K562 (cell line): ENCODE data around the gene OBSCN. TPM values are rescaled to one million over a fixed set of nuclear protein-coding genes. Genes with fewer than 3 reads are reported as not detected.

ENCODE experiments used
- ATAC-seq: fragments of 200-7000 bp; cut with Tn5 transposase; 3 replicates; pipeline ENCODE4 v1.9.1; 2020; ENCODE audit warnings: moderate library complexity
- BruUV-seq: library from RNA; stranded (reverse); fragments of 400-500 nt; replicated peaks from 2 replicates; lab custom pipeline; 2021; lab: Mats Ljungman, UMichigan
- CTCF ChIA-PET: fragments of 300-600 bp; formaldehyde crosslinking; extraction: SDS; loops from one replicate; lab custom pipeline; 2021; ENCODE audit warnings: low intra/inter-chr PET ratio; lab: Yijun Ruan, JAX
- POLR2A ChIA-PET: fragments of 300-600, 350-650 bp; sonication (Branson Sonifier 250); formaldehyde crosslinking; extraction: SDS; loops from one replicate; lab custom pipeline; 2021; ENCODE audit warnings: antibody characterized with exemption, inconsistent platforms; lab: Yijun Ruan, JAX
- DNase-seq, 4 experiments: peaks; one replicate each; pipeline versions ENCODE4 v3.0.0 to v3.0.0-alpha.2; 2011 to 2018; ENCODE audit warnings: low spot score in 3 of 4, mixed read lengths in 3 of 4; ENCODE audit errors: extremely low read depth in 1 of 4
- FAIRE-seq: peaks from 2 replicates; lab custom pipeline; 2011; peaks lifted over from hg19 to GRCh38; lab: Jason Lieb, UNC
- H2AFZ ChIP-seq: 2 replicates; pipeline ENCODE4 v1.6.0; 2011; ENCODE audit warnings: low read depth, low read length, control low read depth, inconsistent platforms
- H3K27ac ChIP-seq: fragments of 200-600 bp; 3 replicates; pipeline ENCODE4 v1.8.0; 2011; ENCODE audit warnings: low read depth, mild to moderate bottlenecking, control low read depth, inconsistent platforms, low read length, moderate library complexity, mixed read lengths; ENCODE audit errors: extremely low read depth
- H3K27me3 ChIP-seq, 2 experiments: fragments of 300-600 bp in 1 of 2; 2 replicates in 1 of 2; 3 replicates in 1 of 2; pipeline versions ENCODE4 v1.6.0 to v1.8.0; 2011; ENCODE audit warnings: inconsistent platforms in 2 of 2, low read length in 2 of 2, mild to moderate bottlenecking in 1 of 2, mixed read lengths in 1 of 2, moderate library complexity in 1 of 2; ENCODE audit not compliant: control insufficient read depth in 2 of 2, insufficient read depth in 2 of 2
- H3K36me3 ChIP-seq: fragments of 300-600 bp; 3 replicates; pipeline ENCODE4 v1.8.0; 2011; ENCODE audit warnings: mild to moderate bottlenecking, low read length, inconsistent platforms; ENCODE audit not compliant: control insufficient read depth, insufficient read depth
- H3K4me1 ChIP-seq, 2 experiments: fragments of 200-600 bp in 1 of 2; replicated peaks in 1 of 2; 2 replicates in 1 of 2; 3 replicates in 1 of 2; pipeline versions ENCODE4 v1.5.1 to v1.8.0; 2011; ENCODE audit warnings: inconsistent platforms in 2 of 2, low read length in 2 of 2, mild to moderate bottlenecking in 1 of 2, mixed read lengths in 1 of 2, moderate library complexity in 1 of 2; ENCODE audit not compliant: control insufficient read depth in 2 of 2, insufficient read depth in 2 of 2
- H3K4me2 ChIP-seq: 2 replicates; pipeline ENCODE4 v1.6.1; 2011; ENCODE audit warnings: low read length, control low read depth, inconsistent platforms, mixed read lengths; ENCODE audit not compliant: insufficient read depth
- H3K4me3 ChIP-seq: fragments of 200-600 bp; sonication (generic), shearing (Covaris generic); 2 replicates; pipeline ENCODE4 v1.5.1; 2016; ENCODE audit warnings: control low read depth, inconsistent platforms
- H3K79me2 ChIP-seq: fragments of 200-600 bp; 3 replicates; pipeline ENCODE4 v1.8.0; 2011; ENCODE audit warnings: low read length, inconsistent platforms; ENCODE audit not compliant: control insufficient read depth, insufficient read depth
- H3K9ac ChIP-seq, 2 experiments: 2 replicates each; pipeline versions ENCODE4 v1.6.0 to v1.6.1; 2011; ENCODE audit warnings: low read depth in 2 of 2, low read length in 2 of 2, control low read depth in 1 of 2, inconsistent platforms in 1 of 2, mild to moderate bottlenecking in 1 of 2, mixed read lengths in 1 of 2; ENCODE audit not compliant: insufficient read depth in 1 of 2
- H3K9me1 ChIP-seq: one replicate; pipeline ENCODE4 v1.6.0; 2011; ENCODE audit warnings: inconsistent platforms, mild to moderate bottlenecking, low read length, moderate library complexity; ENCODE audit not compliant: control insufficient read depth, insufficient read depth
- H3K9me3 ChIP-seq: replicated peaks from 2 replicates; pipeline ENCODE4 v1.5.1; 2011; ENCODE audit warnings: low read depth, low read length, inconsistent platforms; ENCODE audit not compliant: control insufficient read depth, insufficient read depth
- H4K20me1 ChIP-seq: replicated peaks from 2 replicates; pipeline ENCODE4 v1.6.1; 2011; ENCODE audit warnings: low read length, inconsistent platforms, mixed read lengths; ENCODE audit not compliant: control insufficient read depth, insufficient read depth
- BRF2 ChIP-seq: IDR thresholded peaks from 3 replicates; pipeline ENCODE4 v1.6.1; 2011; ENCODE audit warnings: borderline replicate concordance, mild to moderate bottlenecking; ENCODE audit not compliant: insufficient read length, insufficient read depth
- CHAMP1 ChIP-seq: fragments of 450-650 bp; IDR thresholded peaks from 2 replicates; pipeline ENCODE4 v1.6.1; 2016; ENCODE audit warnings: mild to moderate bottlenecking
- ID3 ChIP-seq, 2 experiments: fragments of 250-450 bp in 1 of 2; fragments of 450-650 bp in 1 of 2; sonication (Bioruptor Pico) in 1 of 2; IDR thresholded peaks; 2 replicates each; pipeline versions ENCODE4 v1.6.1 to v1.8.0; 2016 to 2021; ENCODE audit warnings: mild to moderate bottlenecking in 2 of 2, moderate library complexity in 2 of 2, missing compliant biosample characterization in 1 of 2, missing genetic modification characterization in 1 of 2
- LEF1 ChIP-seq: fragments of 450-650 bp; IDR thresholded peaks from 2 replicates; pipeline ENCODE4 v1.6.1; 2016; ENCODE audit warnings: mild to moderate bottlenecking
- NFIX ChIP-seq: fragments of 250-450 bp; sonication (Bioruptor Pico); IDR thresholded peaks from 2 replicates; pipeline ENCODE4 v1.4.0; 2020; ENCODE audit warnings: low read depth, mild to moderate bottlenecking, moderate library complexity
- ZNF407 ChIP-seq: fragments of 450-650 bp; IDR thresholded peaks from 2 replicates; pipeline ENCODE4 v1.6.1; 2016; ENCODE audit warnings: low read depth
- WGBS: fragments of 100-300 bp; shearing (Covaris generic); methylation state at CpG from one replicate; pipeline ENCODE4 v1.1.6; 2016; ENCODE audit warnings: low coverage, mixed read lengths; ENCODE audit not compliant: insufficient coverage; ENCODE audit errors: missing lambda C conversion rate; 5-methylcytosine and 5-hydroxymethylcytosine counted together
- in situ Hi-C: fragments of 300-500 bp; cut with MboI; formaldehyde crosslinking; loops from 4 replicates; pipeline ENCODE4 v1.15.0; 2018; ENCODE audit warnings: inconsistent platforms, mixed read lengths
- intact Hi-C: fragments of 100-400 bp; cut with micrococcal nuclease; formaldehyde crosslinking; loops from 2 replicates; pipeline ENCODE4 v1.14.2; 2022
- polyA plus RNA-seq, 8 experiments: library from polyadenylated mRNA; depleted of rRNA in 4 of 8; stranded (reverse) in 5 of 8; unstranded in 3 of 8; fragments of >200 nt; fragmentation: Nextera tagmentation in 2 of 8; fragmentation: Illumina TruSeq in 1 of 8; extraction: Ambion mirVana in 2 of 8; extraction: Trizol in 1 of 8; gene quantifications; 2 replicates each; pipeline versions ENCODE4 v1.2.1 to v1.2.3, GENCODE V29; 2011 to 2014; ENCODE audit warnings: inconsistent platforms in 1 of 8, missing spikeins in 1 of 8
- total RNA-seq, 7 experiments: library from RNA; depleted of rRNA in 6 of 7; stranded (reverse); fragments of >200 nt in 6 of 7; fragmentation: Illumina TruSeq in 2 of 7; extraction: Trizol in 2 of 7; gene quantifications; 2 replicates each; pipeline versions ENCODE4 v1.2.1 to v1.2.3, GENCODE V29; 2011 to 2021; ENCODE audit warnings: low replicate concordance in 1 of 7

The OBSCN gene
- total and polyA plus RNA-seq, 9 of the 15 experiments (the other 6 are each of a cell fraction or from before 2014, with no cell fraction given): 0.18 to 19.7 (median 3.6) TPM

- H3K27ac ChIP-seq: peak within 1 kb of the TSS; percentile 99
- FAIRE-seq (peak; percentile 93), DNase-seq (peak; percentile 98 to 100 (median 98)), ATAC-seq (peak; percentile 92)
- WGBS: under 1% methylated on average over 67 of the region's 93 CpGs
- no peaks in the 10 kb centered on the region for H3K9me3 ChIP-seq
- H4K20me1 ChIP-seq: peaks cover 6% of the 10 kb centered on the region
- H3K9me1 ChIP-seq: peaks cover 12% of the 10 kb centered on the region
- POLR2A ChIA-PET: interaction anchor here (0.6 to 5.8 kb wide), 19 partner anchors 8 to 1220 kb away, joined by 3 to 47 read pairs (median 5); partner anchors contain the start of genes GJC2 and GUK1
- H3K4me1 ChIP-seq: peaks cover 18 to 48% of the 10 kb centered on the region in 2 experiments
- CTCF ChIA-PET: interaction anchor here (1.0 kb wide), 1 partner anchor 24 kb away, joined by 4 read pairs; no protein-coding TSS in a partner anchor
- H3K9ac ChIP-seq: peak within 1 kb of the TSS; percentile 93 to 100
- peak within 1 kb of the TSS; percentile 96 for H3K4me2 ChIP-seq
- H3K4me3 ChIP-seq: peak within 1 kb of the TSS; percentile 78
- H2AFZ ChIP-seq: peak within 1 kb of the TSS; percentile 97
- peaks cover 10% of the 10 kb centered on the region for H3K79me2 ChIP-seq
- intact Hi-C loops (loop anchor here (1.0 kb wide), 2 partner anchors 25 to 34 kb away; partner anchors contain the start of gene GUK1), in situ Hi-C loops (no loop called here)
- no TSS peak for BruUV-seq
- no peaks in the 10 kb centered on the region for H3K36me3 ChIP-seq
- no peaks in the 10 kb centered on the region for H3K27me3 ChIP-seq
- TF ChIP-seq BRF2 (no peak), NFIX (peak; percentile 16; the same call in 1 of the 2 replicates), CHAMP1 (no peak), ZNF407 (no peak), ID3 (CRISPR knock-in tag; IDR thresholded peaks at IDR 0.05) (no peak), ID3 (tag; IDR thresholded peaks at IDR 0.05) (peak; percentile 97), LEF1 (peak; percentile 15; the same call in 1 of the 2 replicates)
Observed at GRCh38 chr1:228165372-228166169, 42.3 kb upstream of the OBSCN start, which contains the start of gene IBA57. Gene IBA57, plus strand, starts transcription at chr1:228165804. Its CDS starts 13 bp downstream, at chr1:228165817.
